Left ventricle myocardium superior (tissue), 1 donor: ENCODE data around the gene SYT9. TPM values are rescaled to one million over a fixed set of nuclear protein-coding genes. Genes with fewer than 3 reads are reported as not detected.

Experiments used
- ATAC-seq: fragments of 200-7000 bp; cut with Tn5 transposase; one replicate; pipeline ENCODE4 v1.9.1; 2020; ENCODE audit warnings: mild to moderate bottlenecking, moderate library complexity
- DNase-seq: peaks from one replicate; pipeline ENCODE4 v3.0.0-alpha.2; 2020
- intact Hi-C: fragments of 100-400 bp; cut with micrococcal nuclease; formaldehyde crosslinking; loops from one replicate; pipeline ENCODE4 v1.11.0; 2022
- total RNA-seq: library from RNA; stranded (reverse); fragmentation: NEBNext Ultra II Directional; extraction: Animal tissue kit (Norgen Biotek cat#: 25700); gene quantifications from one replicate; pipeline ENCODE4 v1.2.1, GENCODE V29; 2021
- donor health status: DM: no; HTN: yes; CAD: no; lungs with severe emphysema.

Gene SYT9
- total RNA-seq, 1 donor from 2014 or later: 0.15 TPM

GRCh38 chr11:7270233-7270865 lies 18.6 kb downstream of the SYT9 start:
- intact Hi-C loops: no loop called here

GRCh38 chr11:7272373-7272772 lies 20.7 kb downstream of the SYT9 start:
- DNase-seq (no peak), ATAC-seq (no peak)
- intact Hi-C loops: no loop called here

More at GRCh38 chr11:7270233-7270865, 18.6 kb downstream of the SYT9 start:
- DNase-seq: no peak
- no peak for ATAC-seq

- ATAC-seq (no peak), DNase-seq (no peak)
- intact Hi-C loops: no loop called here
These were observed 23.4 kb downstream of the SYT9 start for GRCh38 chr11:7275133-7275532.

- DNase-seq (no peak), ATAC-seq (no peak)
- intact Hi-C loops: no loop called here
These were observed 26.7 kb downstream of the SYT9 start for GRCh38 chr11:7278314-7278917.

- DNase-seq (no peak), ATAC-seq (no peak)
- intact Hi-C loops: no loop called here
These were observed 28.0 kb downstream of the SYT9 start for GRCh38 chr11:7279676-7280075.

GRCh38 chr11:7281079-7281478 lies 29.4 kb downstream of the SYT9 start:
- DNase-seq (no peak), ATAC-seq (no peak)
- intact Hi-C loops: no loop called here

GRCh38 chr11:7281809-7282208 lies 30.1 kb downstream of the SYT9 start:
- no peak for DNase-seq
- ATAC-seq: no peak
- intact Hi-C loops: no loop called here

GRCh38 chr11:7286178-7286577 lies 34.5 kb downstream of the SYT9 start:
- ATAC-seq (no peak), DNase-seq (no peak)
- intact Hi-C loops: no loop called here

GRCh38 chr11:7291100-7291829 lies 39.6 kb downstream of the SYT9 start:
- ATAC-seq (no peak), DNase-seq (no peak)
- intact Hi-C loops: no loop called here

- no peak for DNase-seq
- intact Hi-C loops: no loop called here
- no peak for ATAC-seq
These were observed 41.2 kb downstream of the SYT9 start for GRCh38 chr11:7292922-7293321.

- no peak for ATAC-seq
- intact Hi-C loops: no loop called here
- DNase-seq: no peak
These were observed 47.7 kb downstream of the SYT9 start for GRCh38 chr11:7299393-7299792.

- intact Hi-C loops: no loop called here
- ATAC-seq (no peak), DNase-seq (no peak)
These were observed 48.6 kb downstream of the SYT9 start for GRCh38 chr11:7300281-7300680.

- DNase-seq (no peak), ATAC-seq (no peak)
- intact Hi-C loops: no loop called here
These were observed 51.4 kb downstream of the SYT9 start for GRCh38 chr11:7303146-7303545.

- ATAC-seq (no peak), DNase-seq (no peak)
- intact Hi-C loops: no loop called here
These were observed 55.2 kb downstream of the SYT9 start for GRCh38 chr11:7306900-7307299.

- no peak for ATAC-seq
- DNase-seq: no peak
- intact Hi-C loops: no loop called here
These were observed 56.1 kb downstream of the SYT9 start for GRCh38 chr11:7307836-7308235.

- intact Hi-C loops: no loop called here
- DNase-seq (no peak), ATAC-seq (no peak)
These were observed 60.2 kb downstream of the SYT9 start for GRCh38 chr11:7311903-7312302.

- DNase-seq (no peak), ATAC-seq (no peak)
- intact Hi-C loops: no loop called here
These were observed 63.3 kb downstream of the SYT9 start for GRCh38 chr11:7314811-7315604.

GRCh38 chr11:7319501-7319900 lies 67.8 kb downstream of the SYT9 start:
- no peak for ATAC-seq
- no peak for DNase-seq
- intact Hi-C loops: no loop called here

- ATAC-seq (no peak), DNase-seq (no peak)
- intact Hi-C loops: no loop called here
These were observed 68.6 kb downstream of the SYT9 start for GRCh38 chr11:7320306-7320705.
